ENCODE results near the gene SLC26A8. TPM values are rescaled to one million over a fixed set of nuclear protein-coding genes. Genes with fewer than 3 reads are reported as not detected.

Gene SLC26A8
- total and polyA plus RNA-seq, 8 donors = 0.12 to 0.58 (median 0.15) TPM; not detected in 4

DNA sequence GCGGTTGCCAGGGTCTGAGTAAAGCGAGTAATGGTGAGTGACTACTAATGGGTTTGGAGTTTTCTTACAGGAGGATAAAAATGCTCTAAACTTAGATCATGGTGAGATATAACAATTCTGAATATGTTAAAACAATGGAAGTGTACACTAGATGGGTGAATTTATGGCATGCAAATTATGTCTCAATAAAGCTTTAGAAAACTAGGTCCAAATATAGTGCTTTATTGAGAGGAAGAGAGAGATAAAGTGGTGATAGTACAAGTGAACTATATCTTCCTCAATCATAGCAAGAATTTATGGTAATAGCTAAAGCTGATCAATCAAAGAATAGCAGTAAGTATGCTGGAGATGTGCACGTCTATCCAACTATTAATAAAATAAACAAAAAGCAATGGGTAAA is 127.4 kb downstream of the SLC26A8 start:
- Histone ChIP-seq H3K9me3 (no peaks in the 10 kb centered on the region), H3K4me1 (no peaks in the 10 kb centered on the region), H3K36me3 (peaks cover 0 to 9% (median 2%) of the 10 kb centered on the region in 4 donors), H3K27me3 (no peaks in the 10 kb centered on the region), H3K27ac (no peak overlapping the region), H3K4me3 (no peak overlapping the region)
- WGBS, 5 donors = 91 to 97% (median 95%) methylated on average over 3 of the region's 3 CpGs
- intact Hi-C loops (cut with DNase I; ENCODE audit: low total_unique reads) = no loop called here
- no peak for TF ChIP-seq EP300 (IDR thresholded peaks at IDR 0.05)
- TF ChIP-seq POLR2AphosphoS5 (IDR thresholded peaks at IDR 0.05) = no peak
- TF ChIP-seq POLR2A (IDR thresholded peaks at IDR 0.05) = no peak
- no peak for DNase-seq

GRCh38 chr6:35896228-35896627 is 128.2 kb downstream of the SLC26A8 start:
- no peaks in the 10 kb centered on the region for H3K4me1 ChIP-seq
- no peaks in the 10 kb centered on the region for H3K9me3 ChIP-seq
- H3K36me3 ChIP-seq = peaks cover 0 to 9% (median 2%) of the 10 kb centered on the region in 4 donors
- no peak for TF ChIP-seq POLR2AphosphoS5 (IDR thresholded peaks at IDR 0.05)
- TF ChIP-seq, protein P1, sequence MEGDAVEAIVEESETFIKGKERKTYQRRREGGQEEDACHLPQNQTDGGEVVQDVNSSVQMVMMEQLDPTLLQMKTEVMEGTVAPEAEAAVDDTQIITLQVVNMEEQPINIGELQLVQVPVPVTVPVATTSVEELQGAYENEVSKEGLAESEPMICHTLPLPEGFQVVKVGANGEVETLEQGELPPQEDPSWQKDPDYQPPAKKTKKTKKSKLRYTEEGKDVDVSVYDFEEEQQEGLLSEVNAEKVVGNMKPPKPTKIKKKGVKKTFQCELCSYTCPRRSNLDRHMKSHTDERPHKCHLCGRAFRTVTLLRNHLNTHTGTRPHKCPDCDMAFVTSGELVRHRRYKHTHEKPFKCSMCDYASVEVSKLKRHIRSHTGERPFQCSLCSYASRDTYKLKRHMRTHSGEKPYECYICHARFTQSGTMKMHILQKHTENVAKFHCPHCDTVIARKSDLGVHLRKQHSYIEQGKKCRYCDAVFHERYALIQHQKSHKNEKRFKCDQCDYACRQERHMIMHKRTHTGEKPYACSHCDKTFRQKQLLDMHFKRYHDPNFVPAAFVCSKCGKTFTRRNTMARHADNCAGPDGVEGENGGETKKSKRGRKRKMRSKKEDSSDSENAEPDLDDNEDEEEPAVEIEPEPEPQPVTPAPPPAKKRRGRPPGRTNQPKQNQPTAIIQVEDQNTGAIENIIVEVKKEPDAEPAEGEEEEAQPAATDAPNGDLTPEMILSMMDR (IDR thresholded peaks at IDR 0.05) = no peak
- TF ChIP-seq EP300 (IDR thresholded peaks at IDR 0.05) = no peak
- no peak for TF ChIP-seq POLR2A (IDR thresholded peaks at IDR 0.05)
- 87 to 97% (median 95%) methylated on average over 1 of the region's 1 CpG for WGBS, 5 donors
- intact Hi-C loops (cut with DNase I; ENCODE audit: low total_unique reads) = no loop called here
- DNase-seq = no peak
- no peaks in the 10 kb centered on the region for H3K27me3 ChIP-seq
- H3K27ac ChIP-seq = no peak overlapping the region
- no peak overlapping the region for H3K4me3 ChIP-seq

- 75 to 89% (median 81%) methylated on average over 3 of the region's 3 CpGs for WGBS, 5 donors
- H3K27me3 ChIP-seq = no peaks in the 10 kb centered on the region
- intact Hi-C loops (cut with DNase I; ENCODE audit: low total_unique reads) = no loop called here
These were observed 128.9 kb downstream of the SLC26A8 start for GRCh38 chr6:35895560-35895959.

DNA sequence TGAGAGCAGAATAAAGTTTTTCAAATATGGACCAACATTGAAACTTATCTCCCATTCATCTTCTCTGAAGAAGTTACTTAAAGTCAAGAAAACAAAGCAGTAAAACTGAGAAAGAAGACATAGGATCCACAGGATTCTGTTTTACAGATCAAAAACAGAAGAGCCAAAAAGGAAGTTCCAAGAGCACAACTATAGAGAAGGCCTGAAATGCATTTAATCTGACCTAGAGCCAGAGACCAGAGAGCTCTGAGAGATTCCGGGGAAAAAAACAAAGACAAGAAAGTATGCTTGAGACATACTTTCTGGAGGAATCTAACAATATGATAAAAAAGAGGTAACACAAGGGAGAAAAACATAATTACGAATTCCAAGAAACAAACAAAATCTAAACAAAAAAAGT is 129.7 kb downstream of the SLC26A8 start:
- no peaks in the 10 kb centered on the region for H3K27me3 ChIP-seq
- H3K36me3 ChIP-seq = peaks cover 0 to 15% (median 2%) of the 10 kb centered on the region in 4 donors
- no peak overlapping the region for H3K27ac ChIP-seq
- TF ChIP-seq, protein P1 (IDR thresholded peaks at IDR 0.05) = no peak
- TF ChIP-seq POLR2AphosphoS5 (IDR thresholded peaks at IDR 0.05) (no peak), POLR2A (IDR thresholded peaks at IDR 0.05) (no peak), EP300 (IDR thresholded peaks at IDR 0.05) (no peak)
- no peaks in the 10 kb centered on the region for H3K4me1 ChIP-seq
- intact Hi-C loops (cut with DNase I; ENCODE audit: low total_unique reads) = no loop called here
- no peaks in the 10 kb centered on the region for H3K9me3 ChIP-seq
- DNase-seq = no peak
- no peak overlapping the region for H3K4me3 ChIP-seq
- WGBS, 5 donors = 84 to 96% (median 92%) methylated on average over 2 of the region's 2 CpGs

More at GRCh38 chr6:35895560-35895959, 128.9 kb downstream of the SLC26A8 start:
- H3K9me3 ChIP-seq = no peaks in the 10 kb centered on the region
- H3K4me1 ChIP-seq = no peaks in the 10 kb centered on the region
- no peak overlapping the region for H3K4me3 ChIP-seq
- H3K36me3 ChIP-seq = peaks cover 0 to 11% (median 2%) of the 10 kb centered on the region in 4 donors
- no peak for DNase-seq
- H3K27ac ChIP-seq = no peak overlapping the region
- TF ChIP-seq, protein P1 (IDR thresholded peaks at IDR 0.05) = no peak
- no peak for TF ChIP-seq POLR2AphosphoS5 (IDR thresholded peaks at IDR 0.05)
- no peak for TF ChIP-seq POLR2A (IDR thresholded peaks at IDR 0.05)

Other genes starting within 250 kb of the SLC26A8 start
- gene CLPSL2, start 248.0 kb downstream of the SLC26A8 start, total RNA-seq = not detected
- not detected for gene CLPSL2, start 248.0 kb downstream of the SLC26A8 start, polyA plus RNA-seq
- not detected for gene CLPSL1, start 243.6 kb downstream of the SLC26A8 start, total RNA-seq
- not detected for gene CLPSL1, start 243.6 kb downstream of the SLC26A8 start, polyA plus RNA-seq
- gene CLPS, start 227.3 kb downstream of the SLC26A8 start, total RNA-seq = not detected
- 10 to 100 TPM in 1 of 3 donors, 1 to 10 TPM in 2; 2.0 to 25.5 (median 2.6) TPM for gene CLPS, start 227.3 kb downstream of the SLC26A8 start, polyA plus RNA-seq
- gene LHFPL5, start 219.3 kb downstream of the SLC26A8 start, total RNA-seq = not detected
- not detected for gene LHFPL5, start 219.3 kb downstream of the SLC26A8 start, polyA plus RNA-seq
- gene SRPK1, start 103.5 kb downstream of the SLC26A8 start, total RNA-seq = 100 to 1,000 TPM in 2 of 5 donors, 10 to 100 TPM in 3; 17.0 to 204 (median 92.3) TPM
- gene SRPK1, start 103.5 kb downstream of the SLC26A8 start, polyA plus RNA-seq = 10 to 100 TPM; 10.7 to 20.5 (median 13.9) TPM
- 100 to 1,000 TPM in 2 of 5 donors, 10 to 100 TPM in 3; 35.6 to 297 (median 57.2) TPM for gene MAPK14, start 3.2 kb upstream of the SLC26A8 start, total RNA-seq
- 10 to 100 TPM; 12.3 to 26.1 (median 13.9) TPM for gene MAPK14, start 3.2 kb upstream of the SLC26A8 start, polyA plus RNA-seq
- 10 to 100 TPM; 19.8 to 95.9 (median 33.0) TPM for gene MAPK13, start 105.9 kb upstream of the SLC26A8 start, total RNA-seq
- 10 to 100 TPM; 28.7 to 57.1 (median 35.9) TPM for gene MAPK13, start 105.9 kb upstream of the SLC26A8 start, polyA plus RNA-seq
- 100 to 1,000 TPM in 1 of 5 donors, 10 to 100 TPM in 4; 19.5 to 343 (median 59.7) TPM for gene BRPF3, start 172.1 kb upstream of the SLC26A8 start, total RNA-seq
- gene BRPF3, start 172.1 kb upstream of the SLC26A8 start, polyA plus RNA-seq = 10 to 100 TPM in 2 of 3 donors, 1 to 10 TPM in 1; 7.0 to 17.6 (median 12.7) TPM
- under 1 TPM in 1 of 5 donors, not detected in 4; 0.58 TPM for gene PNPLA1, start 245.4 kb upstream of the SLC26A8 start, total RNA-seq
- 1 to 10 TPM in 1 of 3 donors, under 1 TPM in 2; 0.38 to 2.2 (median 0.61) TPM for gene PNPLA1, start 245.4 kb upstream of the SLC26A8 start, polyA plus RNA-seq

All from stomach (tissue), 9 donors.